Right ventricle myocardium inferior (tissue), 1 donor: ENCODE measurements around the gene NFATC2. TPM values are rescaled to one million over a fixed set of nuclear protein-coding genes. Genes with fewer than 3 reads are reported as not detected.
A peak's percentile ranks its signal among the peaks of the same experiment; 100 is the strongest.
"Not testable (repeated sequence)": the region's sequence is repeated elsewhere in the genome, so short reads cannot be mapped to it uniquely, and the experiment has no call there.

Source experiments
- ATAC-seq: fragments of 200-7000 bp; cut with Tn5 transposase; one replicate; pipeline ENCODE4 v1.9.1; 2020; ENCODE audit warnings: mild to moderate bottlenecking, moderate library complexity
- DNase-seq: peaks from one replicate; pipeline ENCODE4 v3.0.0; 2021; ENCODE audit errors: missing footprints
- intact Hi-C: fragments of 100-400 bp; cut with DNase I; formaldehyde crosslinking; loops from one replicate; pipeline ENCODE4 v1.11.0; 2022
- total RNA-seq: library from RNA; stranded (reverse); fragmentation: NEBNext Ultra II Directional; extraction: Animal tissue kit (Norgen Biotek cat#: 25700); gene quantifications from one replicate; pipeline ENCODE4 v1.2.1, GENCODE V29; 2021
- donor health status: DM: no; HTN: yes; CAD: no; lungs with severe emphysema.

Gene NFATC2
- total RNA-seq, 1 donor from 2014 or later, result 2.1 TPM

DNA sequence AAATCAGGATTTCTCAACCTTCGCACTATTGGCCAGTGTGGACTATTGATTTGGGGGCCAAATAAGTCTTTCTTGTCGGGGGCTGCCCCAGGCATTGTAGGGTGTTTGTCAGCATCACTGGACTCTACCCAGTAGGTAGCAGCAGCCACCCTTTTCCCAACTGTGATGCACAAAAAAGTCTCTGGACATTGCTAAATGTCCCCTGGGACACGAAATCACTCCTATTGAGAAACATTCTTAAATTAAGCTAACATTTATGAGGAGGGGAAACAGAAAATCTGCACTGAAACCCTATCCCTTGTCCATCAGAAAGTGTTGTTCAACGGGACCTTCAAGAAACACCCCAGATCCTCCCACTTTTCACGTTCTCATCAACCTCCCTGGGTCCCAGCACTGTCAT, 54.2 kb downstream of the NFATC2 start:
- intact Hi-C loops, result no loop called here
- ATAC-seq, result no peak

DNA sequence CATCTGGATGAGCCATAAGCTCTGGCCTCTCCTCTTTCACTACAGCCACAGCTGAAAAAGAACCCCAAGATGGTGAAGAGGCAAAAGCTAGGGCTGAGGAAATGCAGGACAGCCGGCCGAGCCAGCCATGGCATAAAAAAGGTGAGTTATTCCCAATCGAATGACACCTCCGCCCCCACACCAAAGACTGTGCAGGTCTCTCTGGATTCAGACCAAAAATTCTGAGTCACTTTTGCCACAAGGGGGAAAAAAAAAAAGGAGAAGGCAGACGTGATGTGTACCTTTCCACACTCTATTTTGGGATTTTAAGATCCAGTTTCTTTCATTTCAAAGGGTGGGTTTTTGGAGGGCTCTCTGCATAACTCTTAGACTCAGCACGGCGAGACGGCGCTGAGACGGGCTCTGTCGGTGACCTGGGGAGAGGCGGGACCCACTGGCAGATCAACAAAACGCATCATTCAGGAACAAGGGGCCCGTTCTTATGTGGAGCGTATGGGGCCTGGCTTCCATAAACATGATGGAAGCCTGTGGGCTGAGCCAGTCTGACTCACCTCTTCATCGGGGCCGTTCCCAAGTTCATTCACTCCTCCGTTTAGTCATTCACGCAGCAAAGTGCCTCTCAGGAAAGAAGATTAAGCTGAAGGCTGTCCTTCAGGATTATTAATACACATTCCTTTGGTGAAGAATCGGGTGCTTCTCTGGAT, 54.8 kb downstream of the NFATC2 start:
- intact Hi-C loops, result no loop called here
- DNase-seq (no peak), ATAC-seq (no peak)

More for the DNA sequence above, 54.2 kb downstream of the NFATC2 start:
- no peak for DNase-seq

DNA sequence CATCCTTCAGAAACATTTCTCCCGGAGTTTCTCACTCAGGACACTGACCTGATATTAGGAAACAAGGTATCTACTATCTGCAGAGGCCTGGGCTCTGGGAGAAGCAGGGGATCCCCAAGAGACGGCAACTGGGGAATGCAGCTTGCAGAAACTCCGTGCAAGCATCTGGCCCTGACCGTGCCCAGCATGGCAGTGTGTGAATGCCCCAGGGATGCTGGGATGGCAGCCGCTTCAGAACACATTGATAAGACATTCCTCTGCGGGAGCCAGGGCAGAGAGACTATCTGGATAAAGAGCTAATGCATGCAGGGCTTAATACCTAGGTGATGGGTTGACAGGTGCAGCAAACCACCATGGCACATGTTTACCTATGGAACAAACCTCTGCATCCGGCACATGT, 55.4 kb downstream of the NFATC2 start:
- intact Hi-C loops, result no loop called here
- ATAC-seq (no peak), DNase-seq (no peak)

DNA sequence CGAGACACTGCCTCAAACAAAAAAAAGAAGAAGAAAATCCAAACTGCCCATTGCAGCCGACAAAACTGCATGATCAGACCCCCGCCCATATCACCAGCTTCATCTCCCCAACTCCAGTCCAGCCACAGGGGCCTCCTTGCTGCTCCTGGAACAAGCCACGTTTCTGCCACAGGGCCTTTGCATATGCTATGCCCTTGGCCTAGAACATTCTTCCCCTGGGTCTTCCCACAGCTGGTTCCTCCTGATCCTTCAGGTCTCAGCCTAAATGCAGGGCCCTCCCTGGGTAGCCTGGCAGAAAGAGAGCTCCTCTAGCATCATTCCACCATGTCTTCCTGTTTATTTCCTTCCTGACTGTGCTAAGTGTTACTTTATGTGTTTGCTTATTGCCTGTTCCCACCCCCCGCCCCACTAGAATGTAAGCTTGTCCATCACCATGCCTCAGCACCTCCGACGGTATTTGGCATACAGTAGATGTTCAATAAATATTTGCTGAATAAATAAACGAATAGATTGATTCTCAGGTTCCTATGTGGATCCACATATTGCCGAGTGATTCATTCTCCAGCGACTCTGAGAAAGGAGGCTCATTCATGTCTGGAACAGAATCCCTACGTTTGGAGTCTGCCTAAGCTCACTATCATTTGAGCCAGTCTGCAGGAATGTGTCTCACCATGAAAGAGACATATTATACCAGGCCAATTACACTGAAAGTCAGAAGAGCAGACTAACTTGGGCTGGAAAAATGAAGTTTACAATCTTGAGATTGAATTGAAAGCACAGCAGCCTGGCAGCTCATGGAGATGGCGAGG, 56.1 kb downstream of the NFATC2 start:
- DNase-seq (no peak), ATAC-seq (no peak)
- intact Hi-C loops, result no loop called here

DNA sequence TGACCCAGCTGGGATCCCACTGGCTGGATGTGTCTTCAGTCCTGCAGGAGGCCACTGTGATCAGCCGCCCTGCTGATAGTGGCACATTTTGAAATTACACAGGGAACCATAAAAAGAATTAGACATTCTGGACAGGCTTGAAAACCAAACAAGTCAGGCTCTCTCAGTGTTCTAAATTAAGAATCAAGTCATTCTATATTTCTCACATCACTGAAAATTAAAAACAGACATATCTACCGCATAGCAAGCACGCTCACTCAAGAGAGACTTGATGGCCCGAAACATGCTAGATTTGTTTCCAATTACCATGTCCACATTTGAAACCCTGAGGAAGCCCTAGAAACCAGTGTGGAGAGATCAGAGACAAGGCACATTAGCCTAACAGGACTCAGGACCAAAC, 57.7 kb downstream of the NFATC2 start:
- DNase-seq, result no peak
- intact Hi-C loops, result no loop called here
- ATAC-seq, result no peak

GRCh38 chr20:51484141-51484815, 58.2 kb downstream of the NFATC2 start:
- intact Hi-C loops, result no loop called here
- ATAC-seq (no peak), DNase-seq (no peak)

GRCh38 chr20:51482836-51483473, 59.6 kb downstream of the NFATC2 start:
- no peak for ATAC-seq
- DNase-seq, result no peak
- intact Hi-C loops, result no loop called here

DNA sequence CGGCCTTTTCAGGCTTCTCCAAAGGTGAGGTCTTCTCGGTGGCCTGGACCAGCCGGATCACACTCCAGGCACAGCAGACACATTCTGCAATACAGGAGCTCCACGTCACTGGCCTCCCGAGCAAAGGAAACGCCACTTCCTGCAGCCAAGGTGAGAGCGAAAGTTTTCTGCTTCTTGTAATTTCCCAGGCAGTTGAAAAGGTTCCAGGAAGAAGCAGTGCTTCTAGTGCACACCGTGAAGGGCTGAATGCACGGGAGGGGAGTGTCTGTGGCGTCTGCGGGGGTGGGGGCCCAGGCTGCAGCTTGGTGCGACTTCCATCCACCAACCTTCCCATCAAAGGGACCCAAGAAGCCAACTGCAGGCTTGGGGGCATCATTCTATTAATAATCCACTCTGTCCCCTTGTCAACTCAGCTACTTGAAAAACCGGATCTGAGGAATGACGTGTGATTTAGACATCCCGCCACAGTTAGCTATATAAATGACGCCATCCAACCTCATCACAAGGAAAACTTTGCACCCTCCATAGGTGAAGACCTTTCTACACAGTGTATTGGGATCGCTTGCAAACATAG, 61.1 kb downstream of the NFATC2 start:
- ATAC-seq, result no peak
- no peak for DNase-seq

GRCh38 chr20:51480507-51481270, 61.8 kb downstream of the NFATC2 start:
- DNase-seq (no peak), ATAC-seq (no peak)
- intact Hi-C loops, result no loop called here

More for the DNA sequence above, 61.1 kb downstream of the NFATC2 start:
- intact Hi-C loops, result no loop called here

GRCh38 chr20:51476106-51476505, 66.4 kb downstream of the NFATC2 start:
- intact Hi-C loops, ATAC-seq, DNase-seq: not testable (repeated sequence)

DNA sequence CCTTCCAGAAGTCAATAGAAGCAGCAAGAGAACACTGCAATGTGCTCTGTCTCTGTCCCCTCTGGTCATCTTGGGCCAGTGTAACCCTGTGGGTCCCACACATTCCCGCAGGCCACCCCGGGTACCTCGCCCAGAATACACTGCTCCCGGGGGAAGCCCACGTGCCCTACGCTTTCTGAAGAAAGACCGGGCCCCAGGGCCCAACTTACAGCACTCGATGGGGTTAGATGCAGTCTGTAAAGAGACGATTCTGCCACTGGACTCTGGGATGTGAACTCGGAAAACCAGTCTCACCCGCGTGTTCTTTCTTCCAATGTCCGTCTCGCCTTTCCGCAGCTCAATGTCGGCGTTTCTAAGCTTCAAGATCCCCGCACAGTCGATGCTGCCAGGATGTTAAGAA, 68.7 kb downstream of the NFATC2 start:
- DNase-seq (no peak), ATAC-seq (no peak)
- intact Hi-C loops, result no loop called here

DNA sequence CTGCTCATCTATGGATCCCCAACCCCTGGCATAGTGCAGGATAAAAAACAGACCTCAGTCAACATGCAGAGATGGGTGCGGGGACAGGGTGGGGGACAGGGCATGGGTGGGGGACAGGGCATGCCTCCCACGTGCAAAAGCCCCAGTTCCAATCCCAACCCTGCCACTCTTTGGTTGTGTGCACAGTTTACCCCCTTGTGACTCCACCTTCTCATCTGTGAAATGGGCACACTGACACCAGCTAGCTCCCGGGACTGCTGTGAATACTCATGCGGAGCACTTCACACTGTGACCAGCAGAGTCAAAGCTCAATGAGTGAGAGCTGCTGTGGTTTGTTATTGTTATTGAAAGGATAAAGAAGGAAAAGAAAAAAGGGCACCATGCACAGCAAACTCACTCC, 69.3 kb downstream of the NFATC2 start:
- no peak for DNase-seq
- ATAC-seq, result no peak
- intact Hi-C loops, result no loop called here

DNA sequence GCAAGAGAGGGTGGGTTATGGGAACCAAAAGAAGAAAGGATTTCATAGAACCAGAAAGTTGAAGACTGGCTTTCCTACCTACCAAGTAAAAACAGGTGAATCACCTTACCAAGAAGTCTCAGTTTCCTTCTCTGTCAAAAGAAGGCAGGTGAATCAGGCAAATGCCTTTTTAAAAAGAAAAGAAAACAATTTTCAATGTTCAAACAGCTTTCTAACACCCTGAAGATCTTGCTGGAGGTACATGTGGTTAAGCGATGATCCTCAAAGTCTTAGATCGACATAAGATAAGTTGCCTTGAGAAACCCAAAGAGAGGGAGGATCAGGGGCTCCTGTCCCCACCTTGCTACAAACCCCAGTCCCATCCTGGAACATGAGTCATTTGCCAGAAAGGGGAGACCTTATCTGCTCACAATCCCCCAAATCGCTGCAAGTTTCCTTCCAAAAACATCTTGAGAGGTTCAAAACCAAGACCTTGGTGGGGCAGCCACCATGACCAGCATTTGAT, 71.6 kb downstream of the NFATC2 start:
- ATAC-seq (no peak), DNase-seq (no peak)
- intact Hi-C loops, result no loop called here

DNA sequence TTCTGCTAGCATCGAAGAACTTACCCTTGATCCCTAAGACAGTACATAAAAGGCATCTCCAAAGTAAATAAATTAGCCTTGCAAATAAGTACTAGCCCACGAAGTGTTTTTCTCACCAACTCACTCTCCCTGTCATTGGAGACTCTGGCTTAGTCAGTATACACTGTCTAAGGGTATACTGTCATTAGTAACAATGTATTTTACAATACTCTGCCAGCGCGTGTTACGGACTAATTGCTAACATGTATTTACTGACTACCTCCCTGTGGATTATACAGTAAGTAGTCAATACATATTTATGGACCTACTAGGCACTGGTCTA, 72.1 kb downstream of the NFATC2 start:
- DNase-seq, result no peak
- intact Hi-C loops, result no loop called here
- no peak for ATAC-seq

DNA sequence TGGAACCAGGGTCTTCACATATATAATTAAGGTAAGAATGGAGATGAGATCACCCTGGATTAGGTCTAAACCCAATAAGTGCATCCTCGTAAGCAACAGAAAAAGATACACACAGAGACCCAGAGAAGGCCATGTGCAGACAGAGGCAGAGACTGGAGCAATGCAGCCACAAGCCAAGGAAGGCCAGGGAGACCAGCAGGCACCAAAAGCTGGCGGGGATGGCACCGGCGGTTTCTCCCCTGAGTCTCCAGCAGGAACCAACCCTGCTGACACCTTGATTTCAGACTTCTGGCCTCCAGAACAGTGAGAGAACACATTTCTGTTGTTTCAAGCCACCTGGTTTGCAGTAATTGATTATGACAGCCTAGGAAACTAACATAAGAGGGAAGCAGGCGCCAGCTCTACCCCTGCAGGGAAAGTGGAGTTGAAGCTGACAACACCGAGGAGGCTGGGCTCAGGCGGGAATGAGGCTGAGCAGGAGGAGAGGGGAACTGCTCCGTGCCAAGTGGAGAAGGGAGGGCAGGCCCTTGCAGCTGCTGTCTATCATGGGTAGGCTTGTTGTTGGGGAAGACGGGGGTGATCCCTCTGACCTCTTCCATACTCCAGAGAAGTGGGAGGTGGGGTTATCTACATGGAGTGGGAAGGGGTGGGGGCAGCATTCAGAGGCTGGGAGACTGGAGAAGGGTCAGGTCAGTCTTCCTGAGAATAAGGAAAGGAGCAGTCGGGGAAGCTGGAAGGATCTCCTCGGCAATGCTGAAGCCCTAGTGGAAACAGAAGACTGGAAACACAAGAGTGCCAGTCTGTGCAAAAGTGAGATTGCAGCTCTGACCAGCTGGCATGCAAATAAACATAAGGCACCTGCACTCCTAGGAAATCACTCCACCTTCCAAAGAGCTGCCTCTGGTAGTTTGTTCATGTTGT, 72.7 kb downstream of the NFATC2 start:
- intact Hi-C loops, result no loop called here
- DNase-seq (no peak), ATAC-seq (no peak)

- intact Hi-C loops, result no loop called here
- DNase-seq, result no peak
- no peak for ATAC-seq
Observed at GRCh38 chr20:51469046-51469445, 73.5 kb downstream of the NFATC2 start.

GRCh38 chr20:51468636-51469035, 73.9 kb downstream of the NFATC2 start:
- peak; percentile 16 for ATAC-seq
- DNase-seq, result no peak
- intact Hi-C loops, result no loop called here
